A549 (cell line): ENCODE measurements around the gene CELF4.

Source experiments
- CEBPB ChIP-seq, 2 experiments: fragments of >200 bp in 1 of 2; sonication (Bioruptor Twin) in 1 of 2; formaldehyde crosslinking in 1 of 2; IDR thresholded peaks; 2 replicates each; pipeline ENCODE4 v1.6.1; 2012 to 2016
- JUN ChIP-seq, 2 experiments: fragments of >200 bp; sonication (Bioruptor Twin); formaldehyde crosslinking; IDR thresholded peaks; 2 replicates in 1 of 2; 3 replicates in 1 of 2; pipeline ENCODE4 v1.6.1; 2016 to 2017
- MAZ ChIP-seq: fragments of 150-350 bp; IDR thresholded peaks from 2 replicates; pipeline ENCODE4 v1.6.1; 2014; ENCODE audit warnings: antibody characterized with exemption, low read depth, low read length, borderline replicate concordance
- POLR2AphosphoS2 ChIP-seq: conservative IDR thresholded peaks from 2 replicates; pipeline ENCODE4 v1.6.1; 2012; ENCODE audit warnings: low read length, improper control_type of control experiment, inconsistent platforms
- TF ChIP-seq, protein P1 (sequence below): fragments of >200 bp; sonication (Bioruptor Twin); formaldehyde crosslinking; IDR thresholded peaks from 3 replicates; pipeline ENCODE4 v1.5.1; 2016

GRCh38 chr18:37529863-37530262 lies 35.7 kb downstream of the CELF4 start:
- no peak for TF ChIP-seq JUN (IDR thresholded peaks at IDR 0.05)
- TF ChIP-seq, protein P1, sequence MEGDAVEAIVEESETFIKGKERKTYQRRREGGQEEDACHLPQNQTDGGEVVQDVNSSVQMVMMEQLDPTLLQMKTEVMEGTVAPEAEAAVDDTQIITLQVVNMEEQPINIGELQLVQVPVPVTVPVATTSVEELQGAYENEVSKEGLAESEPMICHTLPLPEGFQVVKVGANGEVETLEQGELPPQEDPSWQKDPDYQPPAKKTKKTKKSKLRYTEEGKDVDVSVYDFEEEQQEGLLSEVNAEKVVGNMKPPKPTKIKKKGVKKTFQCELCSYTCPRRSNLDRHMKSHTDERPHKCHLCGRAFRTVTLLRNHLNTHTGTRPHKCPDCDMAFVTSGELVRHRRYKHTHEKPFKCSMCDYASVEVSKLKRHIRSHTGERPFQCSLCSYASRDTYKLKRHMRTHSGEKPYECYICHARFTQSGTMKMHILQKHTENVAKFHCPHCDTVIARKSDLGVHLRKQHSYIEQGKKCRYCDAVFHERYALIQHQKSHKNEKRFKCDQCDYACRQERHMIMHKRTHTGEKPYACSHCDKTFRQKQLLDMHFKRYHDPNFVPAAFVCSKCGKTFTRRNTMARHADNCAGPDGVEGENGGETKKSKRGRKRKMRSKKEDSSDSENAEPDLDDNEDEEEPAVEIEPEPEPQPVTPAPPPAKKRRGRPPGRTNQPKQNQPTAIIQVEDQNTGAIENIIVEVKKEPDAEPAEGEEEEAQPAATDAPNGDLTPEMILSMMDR = no peak
- TF ChIP-seq MAZ = no peak
- TF ChIP-seq CEBPB (IDR thresholded peaks at IDR 0.05) = no peak
- TF ChIP-seq POLR2AphosphoS2 = no peak
